ENCODE results near the gene CACTIN. TPM values are rescaled to one million over a fixed set of nuclear protein-coding genes. Genes with fewer than 3 reads are reported as not detected.

CACTIN gene
- polyA plus RNA-seq, 1 donor (not counting 4 experiments of a cell fraction or from before 2014, with no cell fraction given): 10.8 TPM

GRCh38 chr19:3572855-3573161, 53.8 kb downstream of the CACTIN start, which contains the start of gene HMG20B:
Gene HMG20B, plus strand, starts transcription at chr19:3572944. Its CDS starts 366 bp downstream, at chr19:3573310.
- Histone ChIP-seq H3K4me2 (ENCODE audit: control insufficient read depth, extremely low read depth, insufficient read depth, low read depth, low read length) (peak within 1 kb of the TSS; percentile 83), H2AFZ (ENCODE audit: control insufficient read depth, low read length) (peak within 1 kb of the TSS; percentile 88), H3K27me3 (ENCODE audit: control insufficient read depth, extremely low read depth, insufficient read depth, low read length) (no peaks in the 10 kb centered on the region), H3K9me1 (ENCODE audit: control insufficient read depth, extremely low read depth, insufficient read depth, low read length) (no peaks in the 10 kb centered on the region), H4K20me1 (ENCODE audit: control insufficient read depth, extremely low read depth, insufficient read depth, low read length) (no peaks in the 10 kb centered on the region), H3K9ac (ENCODE audit: control insufficient read depth, extremely low read depth, insufficient read depth, low read length) (peak within 1 kb of the TSS; percentile 87), H3K4me1 (ENCODE audit: control insufficient read depth, extremely low read depth, insufficient read depth, low read length) (peaks cover 22% of the 10 kb centered on the region), H3K27ac (ENCODE audit: control insufficient read depth, insufficient read depth, low read length) (peak within 1 kb of the TSS; percentile 63), H3K9me3 (ENCODE audit: control insufficient read depth, low read depth, low read length) (no peaks in the 10 kb centered on the region), H3K36me3 (ENCODE audit: control insufficient read depth in 2 of 2, extremely low read depth in 1 of 2, insufficient read depth in 2 of 2, low read length in 2 of 2) (peaks cover 2 to 3% of the 10 kb centered on the region in 2 experiments), H3K4me3 (ENCODE audit: control insufficient read depth in 2 of 3, extremely low read depth in 1 of 3, insufficient read depth in 2 of 3, low read depth in 1 of 3, low read length in 3 of 3) (peak within 1 kb of the TSS; percentile 79 to 97 (median 90)), H3K79me2 (ENCODE audit: control insufficient read depth, insufficient read depth, low read length) (no peaks in the 10 kb centered on the region)
- DNase-seq (ENCODE audit: low read depth, low spot score) (no peak), FAIRE-seq (no peak)
- dilution Hi-C loops (cut with MboI; ENCODE audit: extremely low pct_ligation_motif_present, low sequenced_read_pairs): no loop called here
- TF ChIP-seq CTCF (optimal IDR thresholded peaks at IDR 0.05 in 1 of 3, IDR thresholded peaks at IDR 0.05 in 1 of 3, conservative IDR thresholded peaks at IDR 0.05 in 1 of 3; ENCODE audit: extremely low read depth in 1 of 3, insufficient read depth in 2 of 3, low read length in 3 of 3): no peak
- TF ChIP-seq EZH2 (IDR thresholded peaks at IDR 0.05; ENCODE audit: low read length): no peak

- H3K4me2 ChIP-seq (ENCODE audit: control insufficient read depth, extremely low read depth, insufficient read depth, low read depth, low read length): peak overlapping the region; percentile 83
- dilution Hi-C loops (cut with MboI; ENCODE audit: extremely low pct_ligation_motif_present, low sequenced_read_pairs): no loop called here
- no peak overlapping the region for H3K27ac ChIP-seq (ENCODE audit: control insufficient read depth, insufficient read depth, low read length)
- H3K9me3 ChIP-seq (ENCODE audit: control insufficient read depth, low read depth, low read length): no peaks in the 10 kb centered on the region
- FAIRE-seq (peak; percentile 97), DNase-seq (ENCODE audit: low read depth, low spot score) (peak; percentile 99)
- H2AFZ ChIP-seq (ENCODE audit: control insufficient read depth, low read length): peak overlapping the region; percentile 88
- H3K9me1 ChIP-seq (ENCODE audit: control insufficient read depth, extremely low read depth, insufficient read depth, low read length): no peaks in the 10 kb centered on the region
- peak overlapping the region; percentile 44 to 97 (median 61) for H3K4me3 ChIP-seq (ENCODE audit: control insufficient read depth in 2 of 3, extremely low read depth in 1 of 3, insufficient read depth in 2 of 3, low read depth in 1 of 3, low read length in 3 of 3)
- no peaks in the 10 kb centered on the region for H4K20me1 ChIP-seq (ENCODE audit: control insufficient read depth, extremely low read depth, insufficient read depth, low read length)
- H3K27me3 ChIP-seq (ENCODE audit: control insufficient read depth, extremely low read depth, insufficient read depth, low read length): no peaks in the 10 kb centered on the region
- peaks cover 2 to 3% of the 10 kb centered on the region in 2 experiments for H3K36me3 ChIP-seq (ENCODE audit: control insufficient read depth in 2 of 2, extremely low read depth in 1 of 2, insufficient read depth in 2 of 2, low read length in 2 of 2)
- H3K4me1 ChIP-seq (ENCODE audit: control insufficient read depth, extremely low read depth, insufficient read depth, low read length): peaks cover 22% of the 10 kb centered on the region
- peak overlapping the region; percentile 54 for H3K9ac ChIP-seq (ENCODE audit: control insufficient read depth, extremely low read depth, insufficient read depth, low read length)
- no peak for TF ChIP-seq EZH2 (IDR thresholded peaks at IDR 0.05; ENCODE audit: low read length)
- TF ChIP-seq CTCF (optimal IDR thresholded peaks at IDR 0.05 in 1 of 3, IDR thresholded peaks at IDR 0.05 in 1 of 3, conservative IDR thresholded peaks at IDR 0.05 in 1 of 3; ENCODE audit: extremely low read depth in 1 of 3, insufficient read depth in 2 of 3, low read length in 3 of 3): no peak
- H3K79me2 ChIP-seq (ENCODE audit: control insufficient read depth, insufficient read depth, low read length): no peaks in the 10 kb centered on the region
Measured at GRCh38 chr19:3572132-3572854, 54.3 kb downstream of the CACTIN start.
